SK-N-DZ (cell line): ENCODE measurements around the gene CHTOP. TPM values are rescaled to one million over a fixed set of nuclear protein-coding genes. Genes with fewer than 3 reads are reported as not detected.
"Not testable (repeated sequence)": the region's sequence is repeated elsewhere in the genome, so short reads cannot be mapped to it uniquely, and the experiment has no call there.

ENCODE experiments used
- DNase-seq: peaks from one replicate; pipeline ENCODE4 v3.0.0-alpha.2; 2015; ENCODE audit warnings: low spot score
- polyA plus RNA-seq, 2 experiments: library from polyadenylated mRNA; depleted of rRNA; stranded (reverse); fragments of >200 nt; gene quantifications; 2 replicates each; pipeline ENCODE4 v1.2.3, GENCODE V29; 2014

Gene CHTOP
- polyA plus RNA-seq (2014; cell fraction: cytosol; rRNA removed): 69.5 and 89.8 TPM in 2 replicates
- 112 and 138 TPM in 2 replicates for polyA plus RNA-seq (2014; cell fraction: nucleus; rRNA removed)

- DNase-seq: peak; percentile 99
Observed at GRCh38 chr1:153633754-153634665, at the start of gene CHTOP. CHTOP (plus strand) TSS chr1:153634066; CDS start chr1:153636589, 2,523 bp downstream.

DNA sequence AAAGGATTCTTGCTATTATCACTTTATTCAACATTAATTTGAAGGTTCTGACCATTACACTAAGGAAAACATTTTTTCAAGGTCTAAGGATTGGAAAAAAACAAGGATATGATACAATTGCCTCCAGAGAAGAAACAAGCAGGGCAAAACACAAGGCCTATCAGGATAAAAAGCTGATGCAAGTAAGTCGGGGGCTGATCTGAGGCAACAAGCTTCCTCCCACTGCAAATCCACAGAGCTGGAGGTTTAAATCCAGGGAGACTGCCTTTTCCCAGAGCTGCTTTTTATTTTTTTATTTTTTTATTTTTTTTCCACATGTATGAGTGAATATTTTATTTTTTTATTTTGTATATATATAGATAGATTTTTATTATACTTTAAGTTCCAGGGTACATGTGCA lies 48.9 kb upstream of the CHTOP start:
- no peak for DNase-seq

GRCh38 chr1:153586347-153586746 lies 47.5 kb upstream of the CHTOP start:
- no peak for DNase-seq

GRCh38 chr1:153587314-153587713 lies 46.6 kb upstream of the CHTOP start:
- no peak for DNase-seq

DNA sequence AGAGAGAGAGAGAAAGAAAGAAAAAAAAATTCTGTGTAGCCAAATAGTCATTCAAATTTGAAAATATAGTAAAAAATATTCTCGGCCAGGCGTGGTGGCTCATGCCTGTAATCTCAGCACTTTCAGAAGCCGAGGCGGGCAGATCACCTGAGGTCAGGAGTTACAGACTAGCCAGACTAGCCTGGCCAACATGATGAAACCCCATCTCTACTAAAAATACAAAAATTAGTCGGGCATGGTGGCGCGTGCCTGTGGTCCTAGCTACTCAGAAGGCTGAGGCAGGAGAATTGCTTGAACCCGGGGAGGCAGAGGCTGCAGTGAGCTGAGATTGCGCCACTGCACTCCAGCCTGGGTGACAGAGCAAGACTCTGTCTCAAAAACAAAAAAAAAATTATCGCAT lies 45.8 kb upstream of the CHTOP start:
- not testable (repeated sequence) for DNase-seq

- no peak for DNase-seq
Observed at GRCh38 chr1:153588482-153588881, 45.4 kb upstream of the CHTOP start.

- no peak for DNase-seq
Observed at GRCh38 chr1:153592748-153593147, 41.1 kb upstream of the CHTOP start.

DNA sequence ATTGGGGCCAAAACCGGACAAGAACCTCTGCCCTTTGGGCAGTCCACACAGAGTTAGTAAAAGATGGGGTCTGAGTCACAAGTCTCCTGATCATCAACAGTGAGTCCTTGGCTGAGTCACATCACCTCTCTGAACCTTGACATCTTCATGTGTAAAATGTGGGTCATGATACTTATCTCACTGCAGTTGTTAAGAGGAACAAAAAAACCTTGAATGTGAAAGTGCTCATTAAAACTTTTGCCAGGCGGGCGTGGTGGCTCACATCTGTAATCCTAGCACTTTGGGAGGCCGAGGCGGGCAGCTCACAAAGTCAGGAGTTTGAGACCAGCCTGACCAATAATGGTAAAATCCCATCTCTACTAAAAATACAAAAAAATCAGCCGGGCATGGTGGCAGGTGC lies 36.7 kb upstream of the CHTOP start:
- DNase-seq: no peak

GRCh38 chr1:153598309-153599172 lies 35.3 kb upstream of the CHTOP start:
- DNase-seq: no peak

- DNase-seq: no peak
Observed at GRCh38 chr1:153599847-153600246, 34.0 kb upstream of the CHTOP start.

GRCh38 chr1:153602749-153603148 lies 31.1 kb upstream of the CHTOP start:
- no peak for DNase-seq

- DNase-seq: no peak
Observed at GRCh38 chr1:153606194-153606593, 27.7 kb upstream of the CHTOP start.

GRCh38 chr1:153607381-153607780 lies 26.5 kb upstream of the CHTOP start:
- no peak for DNase-seq

DNA sequence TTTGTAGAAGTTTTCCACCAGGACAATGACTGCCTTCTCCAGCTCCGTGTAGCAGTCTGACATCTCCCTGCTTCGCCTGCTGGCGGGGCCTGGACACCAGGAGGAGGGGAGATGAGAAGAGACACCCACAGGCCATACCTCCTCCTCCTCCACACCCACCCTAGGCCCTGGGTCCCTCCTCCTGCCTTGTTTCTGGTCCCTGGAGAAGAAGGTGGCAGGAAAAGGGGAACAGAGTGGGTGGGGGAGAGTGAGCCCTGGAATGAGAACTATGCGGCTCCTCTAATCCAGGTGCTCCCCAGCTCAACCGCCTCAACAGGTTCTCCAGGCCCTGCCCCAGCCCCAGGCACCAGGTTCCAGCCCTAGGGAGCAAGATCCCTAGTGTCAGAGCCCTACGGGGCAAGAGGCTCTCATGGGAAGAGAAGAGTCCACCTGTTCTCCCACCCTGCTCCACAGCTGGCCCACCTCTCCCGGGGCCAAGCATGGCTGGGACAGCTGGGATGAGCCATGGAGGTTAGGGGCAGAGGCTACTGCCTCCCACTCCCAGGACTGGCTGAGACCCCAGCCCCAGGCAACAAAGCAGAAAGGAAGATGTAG lies 25.7 kb upstream of the CHTOP start:
- no peak for DNase-seq

- peak; percentile 73 for DNase-seq
Observed at GRCh38 chr1:153608742-153609584, 24.9 kb upstream of the CHTOP start.

DNA sequence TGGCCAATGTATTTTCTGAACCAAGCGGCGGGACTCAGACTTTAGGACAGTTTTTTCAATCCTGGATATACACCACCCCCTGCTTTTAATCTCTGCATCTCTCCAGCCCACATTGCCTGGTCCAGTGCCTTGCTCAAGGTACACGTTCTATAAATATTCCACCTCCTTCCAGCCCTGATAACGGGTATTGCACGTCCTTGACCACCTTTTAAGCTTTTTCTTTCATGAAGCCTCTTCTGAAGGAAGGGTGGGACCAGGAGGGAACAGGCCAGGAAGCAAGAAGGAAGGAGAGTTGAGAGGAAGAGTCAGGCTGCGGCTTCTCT lies 24.3 kb upstream of the CHTOP start:
- DNase-seq: no peak

DNA sequence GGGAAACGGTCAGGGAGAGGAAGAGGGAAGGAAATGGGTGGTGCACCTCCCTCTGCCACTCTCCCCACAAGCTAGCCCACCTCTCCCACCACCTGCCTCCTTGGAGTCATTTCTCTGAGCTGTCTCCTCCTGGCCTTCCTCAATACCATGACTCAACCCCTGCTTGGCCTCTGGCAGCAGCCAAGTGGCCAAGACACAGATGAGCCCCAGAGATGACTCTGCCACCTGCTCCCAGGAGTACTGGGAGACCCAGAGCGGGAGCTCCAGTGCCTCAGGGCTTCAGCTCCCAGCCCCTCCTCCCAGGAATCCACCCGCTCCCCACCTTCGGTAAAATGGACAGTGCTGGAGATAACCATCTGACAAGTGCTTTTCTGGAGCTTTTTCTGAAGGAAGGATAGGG lies 23.5 kb upstream of the CHTOP start:
- DNase-seq: peak; percentile 70

DNA sequence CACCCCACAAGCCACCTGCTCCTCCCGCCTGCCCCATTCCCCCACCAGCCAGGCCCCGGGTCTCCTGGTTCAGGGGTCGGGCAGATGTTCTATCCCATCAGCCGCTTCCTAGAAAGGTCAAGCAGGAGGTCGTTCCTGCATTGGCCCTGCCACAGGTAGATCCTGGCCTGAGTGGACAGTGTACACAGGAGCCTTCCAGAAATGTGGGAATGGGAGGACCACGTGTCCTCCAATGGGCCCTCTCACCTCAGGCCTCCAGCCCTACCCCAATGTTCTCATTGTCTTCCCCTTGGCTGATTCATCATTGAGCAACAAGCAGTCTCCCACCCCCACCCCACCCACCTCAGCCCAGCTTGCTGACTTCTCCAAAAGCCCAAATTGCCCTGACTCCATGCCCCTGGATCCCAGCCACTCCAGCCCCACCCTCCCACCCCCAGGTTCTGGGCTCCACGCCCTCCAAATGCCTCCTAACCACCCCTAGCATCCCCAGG lies 23.0 kb upstream of the CHTOP start:
- DNase-seq: no peak

DNA sequence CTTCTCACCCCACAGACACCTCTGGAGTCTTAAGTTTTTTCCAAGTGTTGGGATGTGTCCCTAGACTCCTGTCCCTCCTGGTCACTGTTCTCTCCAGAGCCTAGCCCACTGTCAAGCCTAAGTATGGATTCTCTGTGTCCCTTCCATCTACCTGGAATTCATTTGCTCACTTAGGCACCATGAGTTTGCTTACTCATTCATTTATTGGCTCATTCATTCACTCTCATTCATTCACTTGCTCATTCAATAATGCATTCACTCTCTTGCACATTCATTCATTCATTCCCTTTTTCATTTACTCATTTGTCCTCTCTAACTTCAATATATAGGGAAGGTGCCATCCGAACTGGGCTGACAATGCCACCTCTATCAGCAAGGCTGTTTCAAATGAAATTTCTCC lies 22.5 kb upstream of the CHTOP start:
- DNase-seq: no peak

- DNase-seq: no peak
Observed at GRCh38 chr1:153612111-153612754, 21.6 kb upstream of the CHTOP start.
